Spleen (tissue), 11 donors: ENCODE measurements around the gene KXD1. TPM values are rescaled to one million over a fixed set of nuclear protein-coding genes. Genes with fewer than 3 reads are reported as not detected.

Experiments
- DNase-seq: peaks from one replicate; pipeline ENCODE4 v3.0.0-alpha.2; 2020
- H3K27ac ChIP-seq, 8 donors: fragments of 200-600 bp; sonication (generic) in 7 of 8; 1 replicate in 4 of 8; 2 replicates in 4 of 8; pipeline versions ENCODE4 v1.5.0 to v1.8.0; 2016 to 2021; ENCODE audit warnings: inconsistent platforms in 4 of 8, mild to moderate bottlenecking in 4 of 8, moderate library complexity in 1 of 8
- H3K27me3 ChIP-seq, 7 donors: fragments of 200-600 bp; sonication (generic) in 6 of 7; replicated peaks in 1 of 7; 1 replicate in 4 of 7; 2 replicates in 3 of 7; pipeline versions ENCODE4 v1.5.0 to v1.8.0; 2016 to 2021; ENCODE audit warnings: inconsistent platforms in 3 of 7, mild to moderate bottlenecking in 1 of 7
- H3K36me3 ChIP-seq, 6 donors: fragments of 200-600 bp; sonication (generic) in 5 of 6; 1 replicate in 4 of 6; 2 replicates in 2 of 6; pipeline versions ENCODE4 v1.5.0 to v1.8.0; 2016 to 2021; ENCODE audit warnings: inconsistent platforms in 2 of 6
- H3K4me1 ChIP-seq, 6 donors: fragments of 200-600 bp; sonication (generic) in 5 of 6; 1 replicate in 3 of 6; 2 replicates in 3 of 6; pipeline versions ENCODE4 v1.5.0 to v1.8.0; 2016 to 2021; ENCODE audit warnings: inconsistent platforms in 3 of 6
- H3K4me3 ChIP-seq, 8 donors: fragments of 200-600 bp; sonication (generic) in 7 of 8; 1 replicate in 4 of 8; 2 replicates in 4 of 8; pipeline versions ENCODE4 v1.5.0 to v1.8.0; 2016 to 2021; ENCODE audit warnings: inconsistent platforms in 4 of 8, mild to moderate bottlenecking in 4 of 8, moderate library complexity in 2 of 8
- H3K9me3 ChIP-seq, 8 donors: fragments of 200-600 bp; sonication (generic) in 7 of 8; 1 replicate in 4 of 8; 2 replicates in 4 of 8; pipeline versions ENCODE4 v1.5.0 to v1.8.0; 2016 to 2021; ENCODE audit warnings: inconsistent platforms in 4 of 8
- CTCF ChIP-seq, 11 experiments: fragments of 200-600 bp in 7 of 11; fragments of 450-650 bp in 4 of 11; sonication (generic) in 4 of 11; IDR thresholded peaks in 8 of 11; conservative IDR thresholded peaks in 3 of 11; 1 replicate in 7 of 11; 2 replicates in 4 of 11; pipeline versions ENCODE4 v1.4.0 to v1.8.0; 2016 to 2021; ENCODE audit warnings: antibody characterized with exemption in 11 of 11, inconsistent platforms in 4 of 11, mild to moderate bottlenecking in 1 of 11
- POLR2A ChIP-seq, 3 donors: fragments of 450-650 bp; IDR thresholded peaks; one replicate each; pipeline ENCODE4 v1.5.1; 2017; ENCODE audit warnings: antibody characterized with exemption in 3 of 3, mild to moderate bottlenecking in 1 of 3
- POLR2AphosphoS5 ChIP-seq, 3 donors: sonication (generic); formaldehyde crosslinking; IDR thresholded peaks; one replicate each; pipeline ENCODE4 v1.5.1; 2017; ENCODE audit warnings: antibody characterized with exemption in 3 of 3
- WGBS, 5 donors: extraction: QIAGEN DNeasy Blood & Tissue Kit in 3 of 5; methylation state at CpG; one replicate each; pipeline versions ENCODE4 v1.1.5 to v1.1.7; 2013 to 2018; 5-methylcytosine and 5-hydroxymethylcytosine counted together
- intact Hi-C: fragments of 100-400 bp; cut with DNase I; formaldehyde crosslinking; loops from one replicate; pipeline ENCODE4 v1.15.0; 2023; ENCODE audit warnings: low total_unique reads
- polyA plus RNA-seq, 3 donors: library from polyadenylated mRNA; stranded (reverse); fragments of 200-250 nt; gene quantifications; one replicate each; pipeline ENCODE4 v1.2.1, GENCODE V29; 2013
- total RNA-seq, 7 donors: library from RNA; depleted of rRNA in 3 of 7; stranded (reverse); fragments of >200 nt in 3 of 7; fragmentation: NEBNext Ultra II Directional in 4 of 7; extraction: Animal tissue kit (Norgen Biotek cat#: 25700) in 4 of 7; gene quantifications; one replicate each; pipeline versions ENCODE4 v1.1.0 to v1.2.1, GENCODE V29; 2016 to 2021
- donor health status: healthy with polysubstance abuse.
- donor health status: DM: no; HTN: no; CAD: no; lungs with moderate emphysema.
- donor health status: DM: no; HTN: no; CAD: no.
- donor health status: Bipolar disorder and iron deficiency.
- donor health status: healthy.
- donor health status: DM: no; HTN: no; CAD: no.
- donor health status: DM: yes; HTN: yes; CAD: no.

KXD1 gene
- total and polyA plus RNA-seq, 10 donors, result 63.9 to 90.9 (median 74.8) TPM

DNA sequence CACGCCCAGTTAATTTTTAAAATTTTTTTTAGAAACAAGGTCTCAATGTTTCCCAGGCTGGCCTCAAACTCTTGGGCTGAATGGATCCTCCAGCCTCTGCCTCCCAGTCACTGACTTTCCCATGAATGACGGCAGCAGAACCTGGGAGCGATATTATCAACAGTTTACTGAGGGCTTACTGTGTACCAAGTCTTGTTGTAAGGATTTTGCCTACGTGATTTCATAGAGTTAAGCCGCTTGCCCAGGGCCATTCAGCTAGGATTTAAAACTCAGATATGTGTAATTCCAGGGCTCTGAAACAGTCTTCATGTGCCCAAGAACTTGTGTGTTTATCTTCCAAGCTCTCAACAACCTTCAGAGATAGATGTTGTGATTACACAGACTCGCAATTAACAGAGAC, 6.0 kb upstream of the KXD1 start:
- intact Hi-C loops, result no loop called here
- H3K27ac ChIP-seq, result no peak overlapping the region
- no peak overlapping the region for H3K4me3 ChIP-seq
- no peak for DNase-seq
- no peaks in the 10 kb centered on the region for H3K9me3 ChIP-seq
- H3K27me3 ChIP-seq, result no peaks in the 10 kb centered on the region
- WGBS, 5 donors, result 78 to 87% (median 79%) methylated on average over 6 of the region's 6 CpGs
- H3K4me1 ChIP-seq, result peaks cover 0 to under 1% (median under 1%) of the 10 kb centered on the region in 6 donors
- no peaks in the 10 kb centered on the region for H3K36me3 ChIP-seq
- TF ChIP-seq POLR2A (IDR thresholded peaks at IDR 0.05) (no peak), POLR2AphosphoS5 (IDR thresholded peaks at IDR 0.05) (no peak), CTCF (IDR thresholded peaks at IDR 0.05 in 8 of 11, conservative IDR thresholded peaks at IDR 0.05 in 3 of 11) (no peak)

DNA sequence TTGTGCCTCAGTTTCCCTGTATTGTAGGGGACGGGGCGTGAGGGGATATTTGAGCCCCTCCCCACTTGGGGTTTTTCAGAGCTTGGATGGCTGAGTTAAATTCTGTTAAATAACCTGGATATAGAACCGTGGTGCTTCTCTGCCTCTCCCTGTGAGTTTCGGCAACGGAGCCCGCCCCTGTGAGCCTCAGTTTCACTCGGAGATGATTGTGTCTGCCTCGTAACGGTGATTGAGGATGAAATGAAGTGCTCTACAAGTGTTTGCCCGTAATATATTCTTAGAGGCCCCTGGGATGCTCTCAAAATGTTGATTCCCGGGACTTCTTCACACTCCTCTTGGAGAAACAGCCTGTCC, 509 bp downstream of the KXD1 start:
- no peaks in the 10 kb centered on the region for H3K27me3 ChIP-seq
- no peak for DNase-seq
- intact Hi-C loops, result no loop called here
- TF ChIP-seq POLR2A (IDR thresholded peaks at IDR 0.05), result no peak
- TF ChIP-seq POLR2AphosphoS5 (IDR thresholded peaks at IDR 0.05), result no peak
- H3K36me3 ChIP-seq, result peaks cover 0 to 21% (median 10%) of the 10 kb centered on the region in 6 donors
- 6 to 9% (median 7%) methylated on average over 9 to 11 of the region's 11 CpGs for WGBS, 5 donors
- H3K9me3 ChIP-seq, result no peaks in the 10 kb centered on the region
- peak overlapping the region; percentile 68 to 97 (median 88) for H3K4me3 ChIP-seq
- peaks cover 11 to 62% (median 39%) of the 10 kb centered on the region in 6 donors for H3K4me1 ChIP-seq
- H3K27ac ChIP-seq, result peak overlapping the region; percentile 95 to 98 (median 96)

GRCh38 chr19:18558604-18559003, 934 bp downstream of the KXD1 start:
- Histone ChIP-seq H3K27ac (peak overlapping the region; percentile 95 to 98 (median 96)), H3K4me3 (peak overlapping the region; percentile 68 to 97 (median 88)), H3K36me3 (peaks cover 0 to 25% (median 15%) of the 10 kb centered on the region in 6 donors), H3K27me3 (no peaks in the 10 kb centered on the region), H3K4me1 (peaks cover 11 to 67% (median 39%) of the 10 kb centered on the region in 6 donors), H3K9me3 (no peaks in the 10 kb centered on the region)
- WGBS, 5 donors, result 35 to 62% (median 43%) methylated on average over 3 of the region's 3 CpGs
- TF ChIP-seq POLR2AphosphoS5 (IDR thresholded peaks at IDR 0.05), result no peak
- no peak for TF ChIP-seq CTCF (IDR thresholded peaks at IDR 0.05 in 8 of 11, conservative IDR thresholded peaks at IDR 0.05 in 3 of 11)
- no peak for TF ChIP-seq POLR2A (IDR thresholded peaks at IDR 0.05)
- no peak for DNase-seq
- intact Hi-C loops, result no loop called here

DNA sequence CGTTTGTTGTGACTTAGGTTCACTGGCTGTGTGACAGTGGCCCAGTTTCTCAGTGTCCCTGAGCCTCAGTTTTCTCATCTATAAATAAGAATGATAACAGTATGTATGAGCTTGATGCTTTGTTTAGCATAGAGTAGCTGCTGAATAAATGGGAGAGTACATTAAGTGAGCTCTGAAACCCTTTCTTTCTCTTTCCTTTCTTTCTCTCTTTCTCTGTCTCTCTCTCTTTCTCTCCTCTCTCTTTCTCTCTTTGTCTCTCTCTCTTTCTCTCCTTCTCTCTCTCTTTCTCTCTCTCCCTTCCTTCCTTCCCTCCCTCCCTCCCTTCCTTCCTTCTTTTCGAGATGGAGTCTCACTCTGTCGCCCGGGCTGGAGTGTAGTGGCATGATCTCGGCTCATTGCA, 2.0 kb downstream of the KXD1 start:
- DNase-seq, result no peak
- no peaks in the 10 kb centered on the region for H3K27me3 ChIP-seq
- no peaks in the 10 kb centered on the region for H3K9me3 ChIP-seq
- H3K27ac ChIP-seq, result peak overlapping the region in 7 of 8 donors; percentile 25 to 98 (median 95)
- intact Hi-C loops, result no loop called here
- peaks cover 0 to 36% (median 25%) of the 10 kb centered on the region in 6 donors for H3K36me3 ChIP-seq
- TF ChIP-seq CTCF (IDR thresholded peaks at IDR 0.05 in 8 of 11, conservative IDR thresholded peaks at IDR 0.05 in 3 of 11) (no peak), POLR2AphosphoS5 (IDR thresholded peaks at IDR 0.05) (no peak), POLR2A (IDR thresholded peaks at IDR 0.05) (no peak)
- 42 to 53% (median 46%) methylated on average over 5 of the region's 5 CpGs for WGBS, 5 donors
- peaks cover 11 to 68% (median 39%) of the 10 kb centered on the region in 6 donors for H3K4me1 ChIP-seq
- no peak overlapping the region for H3K4me3 ChIP-seq
